Gastrocnemius medialis (tissue), 4 donors: ENCODE data around the gene DDX23.
"Not testable (repeated sequence)": the region's sequence is repeated elsewhere in the genome, so short reads cannot be mapped to it uniquely, and the experiment has no call there.

ENCODE experiments used
- POLR2A ChIP-seq, 2 donors: fragments of 450-650 bp; IDR thresholded peaks; one replicate each; pipeline ENCODE4 v1.6.1; 2017; ENCODE audit warnings: antibody characterized with exemption in 2 of 2, mild to moderate bottlenecking in 2 of 2, moderate library complexity in 2 of 2
- TF ChIP-seq, protein P1 (sequence below), 5 experiments: fragments of 450-650 bp in 3 of 5; fragments of 200-600 bp in 2 of 5; sonication (generic) in 2 of 5; IDR thresholded peaks in 4 of 5; conservative IDR thresholded peaks in 1 of 5; 1 replicate in 4 of 5; 2 replicates in 1 of 5; pipeline ENCODE4 v1.5.1; 2016 to 2019; ENCODE audit warnings: antibody characterized with exemption in 5 of 5, mild to moderate bottlenecking in 3 of 5, moderate library complexity in 3 of 5

DNA sequence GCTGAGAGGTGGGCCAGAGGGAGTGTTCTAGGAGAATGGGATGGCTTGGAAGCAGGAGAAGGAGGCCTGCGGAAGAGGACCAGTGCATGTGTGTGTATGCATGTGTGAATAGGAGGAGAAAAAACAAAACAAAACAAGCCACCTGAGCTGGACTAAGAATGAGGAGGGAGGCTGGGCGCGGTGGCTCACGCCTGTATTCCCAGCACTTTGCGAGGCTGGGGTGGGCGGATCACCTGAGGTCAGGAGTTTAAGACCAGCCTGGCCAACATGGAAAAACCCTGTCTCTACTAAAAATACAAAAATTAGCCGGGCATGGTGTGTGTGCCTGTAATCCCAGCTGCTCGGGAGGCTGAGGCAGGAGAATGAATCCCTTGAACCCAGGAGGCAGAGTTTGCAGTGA lies 21.6 kb upstream of the DDX23 start:
- TF ChIP-seq POLR2A (IDR thresholded peaks at IDR 0.05): not testable (repeated sequence)
- TF ChIP-seq, protein P1, sequence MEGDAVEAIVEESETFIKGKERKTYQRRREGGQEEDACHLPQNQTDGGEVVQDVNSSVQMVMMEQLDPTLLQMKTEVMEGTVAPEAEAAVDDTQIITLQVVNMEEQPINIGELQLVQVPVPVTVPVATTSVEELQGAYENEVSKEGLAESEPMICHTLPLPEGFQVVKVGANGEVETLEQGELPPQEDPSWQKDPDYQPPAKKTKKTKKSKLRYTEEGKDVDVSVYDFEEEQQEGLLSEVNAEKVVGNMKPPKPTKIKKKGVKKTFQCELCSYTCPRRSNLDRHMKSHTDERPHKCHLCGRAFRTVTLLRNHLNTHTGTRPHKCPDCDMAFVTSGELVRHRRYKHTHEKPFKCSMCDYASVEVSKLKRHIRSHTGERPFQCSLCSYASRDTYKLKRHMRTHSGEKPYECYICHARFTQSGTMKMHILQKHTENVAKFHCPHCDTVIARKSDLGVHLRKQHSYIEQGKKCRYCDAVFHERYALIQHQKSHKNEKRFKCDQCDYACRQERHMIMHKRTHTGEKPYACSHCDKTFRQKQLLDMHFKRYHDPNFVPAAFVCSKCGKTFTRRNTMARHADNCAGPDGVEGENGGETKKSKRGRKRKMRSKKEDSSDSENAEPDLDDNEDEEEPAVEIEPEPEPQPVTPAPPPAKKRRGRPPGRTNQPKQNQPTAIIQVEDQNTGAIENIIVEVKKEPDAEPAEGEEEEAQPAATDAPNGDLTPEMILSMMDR (IDR thresholded peaks at IDR 0.05 in 4 of 5, conservative IDR thresholded peaks at IDR 0.05 in 1 of 5): not testable (repeated sequence)
